Activated CD4-positive, alpha-beta memory T cell treated with anti-CD3 and anti-CD28 coated beads, Interleukin-2, amount 10 ng/mL, durations not matched to agents 7 days and 5 days (primary cell): ENCODE results near the gene UBE2Q2. TPM values are rescaled to one million over a fixed set of nuclear protein-coding genes. Genes with fewer than 3 reads are reported as not detected.

Experiments used
- CTCF ChIA-PET: fragments of 350-600 bp; sonication (Branson Sonifier 250); formaldehyde crosslinking; loops from one replicate; lab custom pipeline; 2021; ENCODE audit warnings: antibody characterized with exemption, inconsistent platforms; lab: Charles Lee
- POLR2A ChIA-PET: fragments of 350-600 bp; sonication (Branson Sonifier 250); formaldehyde crosslinking; loops from one replicate; lab custom pipeline; 2021; ENCODE audit warnings: antibody characterized with exemption; lab: Charles Lee
- DNase-seq: peaks from one replicate; pipeline ENCODE4 v3.0.0-alpha.2; 2020
- H3K27ac Mint-ChIP-seq: one replicate; pipeline ENCODE4 v1.8.0; 2021; ENCODE audit warnings: mild to moderate bottlenecking, mixed read lengths
- H3K27me3 Mint-ChIP-seq: one replicate; pipeline ENCODE4 v1.8.0; 2021; ENCODE audit warnings: mixed read lengths
- H3K36me3 Mint-ChIP-seq: one replicate; pipeline ENCODE4 v1.8.0; 2021; ENCODE audit warnings: low read depth, mixed read lengths
- H3K4me1 Mint-ChIP-seq: one replicate; pipeline ENCODE4 v1.8.0; 2021; ENCODE audit warnings: mixed read lengths
- H3K4me3 Mint-ChIP-seq: one replicate; pipeline ENCODE4 v1.8.0; 2021; ENCODE audit warnings: mild to moderate bottlenecking, mixed read lengths
- H3K9me3 Mint-ChIP-seq: one replicate; pipeline ENCODE4 v1.8.0; 2021; ENCODE audit warnings: mixed read lengths
- total RNA-seq, 2 experiments: library from RNA; stranded (reverse); gene quantifications; one replicate each; pipeline ENCODE4 v1.2.3, GENCODE V29; 2021

Gene UBE2Q2
- total RNA-seq, 2 experiments from 2014 or later, result 49.6 to 53.7 TPM

DNA sequence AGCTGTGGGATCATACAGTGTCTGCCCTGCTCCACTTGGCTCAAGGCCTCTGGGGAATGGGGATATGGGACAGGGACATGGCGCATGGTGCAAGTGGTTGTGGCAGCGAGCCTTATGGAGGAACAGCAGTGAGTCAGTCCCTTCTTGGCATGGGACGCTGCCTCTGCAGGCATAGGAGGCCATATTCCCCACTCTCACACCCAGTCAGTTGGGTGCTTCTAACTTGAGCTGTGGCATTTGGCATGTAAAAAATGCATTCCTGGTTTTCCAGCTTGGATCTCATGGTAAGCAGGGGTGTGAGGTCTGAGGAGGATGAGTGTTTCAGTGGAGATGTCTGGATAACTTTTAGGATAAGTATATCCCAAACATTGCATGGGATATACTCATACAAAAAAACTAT, 31.6 kb upstream of the UBE2Q2 start:
- Mint-ChIP-seq H3K27me3 (no peaks in the 10 kb centered on the region), H3K9me3 (peaks cover 2% of the 10 kb centered on the region), H3K36me3 (peaks cover 4% of the 10 kb centered on the region), H3K4me1 (peaks cover 9% of the 10 kb centered on the region), H3K27ac (no peak overlapping the region), H3K4me3 (no peak overlapping the region)
- POLR2A ChIA-PET, result interaction anchor here (1.6 kb wide), 1 partner anchor 31 kb away, joined by 6 read pairs; the partner anchor contains the start of gene UBE2Q2
- CTCF ChIA-PET, result interaction anchor here (1.1 to 4.6 kb wide), 5 partner anchors 31 to 339 kb away, joined by 3 to 29 read pairs (median 13); partner anchors contain the start of genes TMEM266 and UBE2Q2
- DNase-seq, result no peak

DNA sequence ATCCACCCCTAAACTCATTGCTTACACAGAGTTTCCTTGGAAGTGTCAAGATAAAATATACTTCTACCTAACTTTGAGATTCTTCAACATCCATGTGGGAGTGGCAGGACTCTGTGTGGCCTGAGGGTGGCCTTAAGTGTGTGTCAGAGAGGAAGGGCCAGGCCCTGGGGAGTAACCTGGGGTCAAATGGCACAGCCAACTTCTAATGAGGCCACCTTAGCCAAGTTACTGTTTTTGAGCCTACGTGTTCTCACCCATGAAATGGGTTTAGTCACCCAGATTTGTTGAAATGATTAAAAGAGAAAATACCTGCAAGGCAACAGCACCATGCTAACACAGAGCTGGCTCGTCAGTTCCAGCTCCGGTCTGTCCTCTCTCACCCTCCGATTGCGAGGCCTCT, 28.5 kb upstream of the UBE2Q2 start:
- Mint-ChIP-seq H3K9me3 (peaks cover 2% of the 10 kb centered on the region), H3K4me1 (peaks cover 24% of the 10 kb centered on the region), H3K4me3 (no peak overlapping the region), H3K27me3 (no peaks in the 10 kb centered on the region), H3K36me3 (peaks cover 4% of the 10 kb centered on the region), H3K27ac (no peak overlapping the region)
- CTCF ChIA-PET, result no interaction called here
- no peak for DNase-seq
- POLR2A ChIA-PET, result interaction anchor here (1.5 to 3.0 kb wide), 2 partner anchors 26 to 29 kb away, joined by 3 to 22 read pairs; partner anchors contain the start of gene UBE2Q2

DNA sequence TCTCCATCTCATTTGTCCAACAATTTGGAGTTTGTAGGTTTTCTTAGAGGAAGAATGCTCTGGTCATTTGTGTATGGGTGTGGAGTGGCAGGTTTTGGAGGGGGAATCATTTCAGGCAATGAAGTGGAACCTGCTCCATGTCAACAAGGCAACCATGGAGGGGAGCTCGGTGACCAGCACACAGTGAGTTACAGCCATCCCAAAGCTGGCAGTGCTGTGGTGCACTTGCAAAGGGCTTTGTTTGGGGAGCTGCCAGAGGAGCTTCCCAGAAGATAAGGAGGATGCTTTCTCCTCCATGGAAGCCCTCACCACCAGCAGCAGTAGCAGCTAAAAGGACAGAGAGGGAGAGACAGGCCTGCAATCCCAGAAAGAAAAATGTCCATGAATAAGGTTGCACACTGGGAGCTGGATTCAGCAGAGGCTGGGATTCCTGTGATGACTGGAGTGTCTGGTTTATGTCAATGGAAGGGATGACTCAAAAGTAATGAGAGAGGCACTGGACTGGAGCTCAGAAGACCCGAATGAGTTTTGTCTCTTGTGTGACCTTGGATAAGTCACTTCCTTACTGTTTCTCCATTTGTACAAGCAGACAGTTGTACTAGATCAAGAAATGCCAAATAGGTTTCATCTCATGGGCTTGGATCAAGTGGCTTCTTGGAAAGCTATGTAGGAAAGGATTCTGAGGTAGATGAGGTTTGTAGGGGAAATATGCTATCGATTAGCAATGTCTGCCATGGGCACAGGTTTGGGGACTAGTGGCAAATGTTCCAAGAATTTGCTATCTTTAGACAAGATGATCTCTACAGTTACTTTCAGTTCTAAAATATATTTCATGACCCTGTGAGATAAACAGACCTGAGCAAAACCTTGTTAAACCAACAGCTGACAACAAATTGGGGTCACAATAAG, 27.2 kb upstream of the UBE2Q2 start:
- POLR2A ChIA-PET, result interaction anchor here (1.2 to 3.0 kb wide), 8 partner anchors 12 to 88 kb away, joined by 3 to 22 read pairs (median 4); partner anchors contain the start of genes FBXO22 and UBE2Q2
- Mint-ChIP-seq H3K9me3 (peaks cover 2% of the 10 kb centered on the region), H3K4me1 (peaks cover 30% of the 10 kb centered on the region), H3K4me3 (no peak overlapping the region), H3K36me3 (peaks cover 4% of the 10 kb centered on the region), H3K27ac (peak overlapping the region; percentile 28), H3K27me3 (no peaks in the 10 kb centered on the region)
- CTCF ChIA-PET, result interaction anchor here (1.2 to 1.6 kb wide), 3 partner anchors 14 to 29 kb away, joined by 3 to 9 read pairs (median 7); no protein-coding TSS in a partner anchor
- no peak for DNase-seq

DNA sequence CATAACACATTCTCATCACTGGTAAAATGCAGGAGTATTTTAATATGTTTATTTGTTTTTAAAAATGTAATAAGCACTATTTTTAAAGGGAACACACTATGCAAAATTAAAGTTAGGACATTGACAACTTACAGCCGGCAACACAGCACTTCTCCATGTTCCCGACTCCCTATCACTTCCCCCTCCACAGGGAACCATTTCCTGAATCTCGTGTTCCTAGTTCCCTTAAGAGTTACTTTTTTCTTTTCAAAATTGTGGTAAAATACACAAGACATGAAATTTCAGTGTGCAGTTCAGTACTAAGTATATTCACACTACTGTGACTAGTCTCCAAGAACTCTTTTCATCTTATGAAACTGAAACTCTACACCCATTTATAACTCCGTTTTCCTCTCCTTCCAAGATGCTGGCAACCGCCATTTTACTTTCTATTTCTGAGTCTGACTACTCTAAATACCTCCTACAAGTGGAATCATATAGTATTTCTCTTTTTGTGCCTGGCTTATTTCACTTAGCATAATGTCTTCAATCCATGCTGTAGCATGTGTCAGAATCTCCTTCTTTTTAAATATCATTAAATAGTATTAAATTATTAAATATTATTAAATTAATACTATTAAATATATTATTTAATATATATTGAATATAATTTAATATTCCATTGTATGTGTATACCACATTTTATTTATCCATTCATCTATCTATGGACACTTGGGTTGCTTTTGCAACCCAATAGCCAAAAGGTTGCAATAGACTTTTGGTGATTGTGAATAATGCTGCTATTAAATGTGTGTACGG, 25.9 kb upstream of the UBE2Q2 start:
- CTCF ChIA-PET, result interaction anchor here (1.6 kb wide), 1 partner anchor 27 kb away, joined by 3 read pairs; no protein-coding TSS in a partner anchor
- Mint-ChIP-seq H3K4me3 (peak overlapping the region; percentile 62), H3K27me3 (no peaks in the 10 kb centered on the region), H3K36me3 (peaks cover 4% of the 10 kb centered on the region), H3K9me3 (peaks cover 2% of the 10 kb centered on the region), H3K4me1 (peaks cover 30% of the 10 kb centered on the region), H3K27ac (peak overlapping the region; percentile 61)
- no peak for DNase-seq
- POLR2A ChIA-PET, result interaction anchor here (1.3 to 3.0 kb wide), 4 partner anchors 11 to 87 kb away, joined by 4 to 22 read pairs (median 8); partner anchors contain the start of genes FBXO22 and UBE2Q2

DNA sequence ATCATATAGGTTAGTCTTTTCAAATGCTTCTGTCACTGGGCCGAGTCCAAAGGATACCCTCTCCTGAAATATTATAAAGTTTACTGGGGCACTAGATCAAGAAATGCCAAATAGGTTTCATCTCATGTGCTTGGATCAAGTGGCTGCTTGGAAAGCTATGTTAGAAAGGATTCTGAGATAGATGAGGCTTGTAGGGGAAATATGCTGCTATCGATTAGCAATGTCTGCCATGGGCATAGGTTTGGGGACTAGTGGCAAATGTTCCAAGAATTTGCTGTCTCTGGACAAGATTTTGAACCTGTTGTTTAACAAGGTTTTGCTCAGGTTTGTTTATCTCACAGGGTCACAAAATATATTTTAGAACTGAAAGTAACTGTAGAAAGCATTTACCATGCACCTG, 23.0 kb upstream of the UBE2Q2 start:
- H3K4me1 Mint-ChIP-seq, result peaks cover 30% of the 10 kb centered on the region
- DNase-seq, result no peak
- H3K36me3 Mint-ChIP-seq, result peaks cover 4% of the 10 kb centered on the region
- POLR2A ChIA-PET, result interaction anchor here (1.0 to 1.4 kb wide), 2 partner anchors 16 to 24 kb away, joined by 3 read pairs; no protein-coding TSS in a partner anchor
- H3K27ac Mint-ChIP-seq, result no peak overlapping the region
- CTCF ChIA-PET, result interaction anchor here (1.0 to 1.5 kb wide), 3 partner anchors 10 to 109 kb away, joined by 3 to 4 read pairs (median 3); no protein-coding TSS in a partner anchor
- peaks cover 2% of the 10 kb centered on the region for H3K9me3 Mint-ChIP-seq
- H3K27me3 Mint-ChIP-seq, result peaks cover 4% of the 10 kb centered on the region
- no peak overlapping the region for H3K4me3 Mint-ChIP-seq

DNA sequence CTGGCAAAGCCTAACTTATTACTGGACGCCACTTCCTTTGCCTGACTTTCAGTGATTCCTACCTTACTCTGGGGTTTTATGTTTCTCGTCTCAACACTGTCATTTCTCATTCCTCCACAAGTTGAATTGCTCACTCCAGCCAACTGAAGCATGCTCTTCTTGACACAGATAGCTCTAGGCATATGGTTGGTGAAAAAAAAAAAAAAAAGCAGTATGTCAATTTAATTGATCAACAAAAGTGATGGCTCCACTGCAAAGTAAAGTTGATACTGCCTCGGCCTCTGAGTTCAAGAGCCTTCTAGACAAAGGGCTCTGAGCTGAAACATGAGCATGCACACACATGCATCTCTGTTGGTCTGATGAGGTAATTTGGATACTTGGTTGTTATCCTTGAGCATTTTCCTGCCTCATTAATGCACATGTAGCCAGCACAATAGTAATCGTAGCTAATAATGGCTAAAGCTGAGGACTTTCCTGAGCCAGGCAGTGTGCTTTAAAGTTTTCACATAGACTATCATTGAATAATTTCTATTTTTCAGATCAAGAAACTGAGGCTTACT, 21.4 kb upstream of the UBE2Q2 start:
- no peak for DNase-seq
- ChIA-PET POLR2A (interaction anchor here (0.8 to 1.2 kb wide), 2 partner anchors 19 to 27 kb away, joined by 3 to 4 read pairs; no protein-coding TSS in a partner anchor), CTCF (interaction anchor here (0.8 kb wide), 1 partner anchor 12 kb away, joined by 3 read pairs; no protein-coding TSS in a partner anchor)
- Mint-ChIP-seq H3K27ac (no peak overlapping the region), H3K9me3 (no peaks in the 10 kb centered on the region), H3K27me3 (peaks cover 8% of the 10 kb centered on the region), H3K36me3 (no peaks in the 10 kb centered on the region), H3K4me1 (peaks cover 19% of the 10 kb centered on the region), H3K4me3 (no peak overlapping the region)

DNA sequence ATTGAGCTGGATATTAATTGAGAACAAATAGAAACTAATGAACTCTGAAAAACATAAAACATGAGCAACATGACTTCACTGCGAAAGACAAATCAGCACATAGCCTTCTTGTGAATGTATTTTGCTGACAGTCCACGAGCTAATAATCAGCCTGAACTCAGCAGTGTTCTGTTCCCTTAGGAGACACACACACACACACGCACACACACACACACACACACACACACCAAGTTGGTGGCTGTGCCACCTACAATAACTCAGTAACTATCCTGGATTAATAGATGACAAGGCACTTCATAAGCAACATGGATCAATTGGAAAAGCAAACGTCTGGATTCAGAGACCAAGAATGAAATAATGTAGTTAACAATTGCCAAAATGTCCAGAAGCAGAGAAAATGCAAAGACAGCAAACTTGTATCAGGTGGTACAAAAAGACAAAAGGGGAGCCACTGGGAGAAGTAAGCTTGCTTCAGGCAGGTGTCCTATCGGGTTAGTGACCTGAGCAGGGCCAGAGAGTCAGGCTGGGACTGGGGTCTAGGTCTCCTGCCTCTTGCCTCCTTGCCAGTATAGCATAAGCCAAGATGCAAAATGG, 20.5 kb upstream of the UBE2Q2 start:
- Mint-ChIP-seq H3K9me3 (no peaks in the 10 kb centered on the region), H3K36me3 (no peaks in the 10 kb centered on the region), H3K27ac (no peak overlapping the region), H3K4me1 (peaks cover 18% of the 10 kb centered on the region), H3K4me3 (no peak overlapping the region), H3K27me3 (peaks cover 11% of the 10 kb centered on the region)
- CTCF ChIA-PET, result interaction anchor here (0.6 to 1.3 kb wide), 4 partner anchors 13 to 93 kb away, joined by 3 to 5 read pairs (median 3); no protein-coding TSS in a partner anchor
- no peak for DNase-seq
- POLR2A ChIA-PET, result interaction anchor here (0.8 to 1.2 kb wide), 2 partner anchors 20 to 26 kb away, joined by 3 to 7 read pairs; partner anchors contain the start of gene UBE2Q2

DNA sequence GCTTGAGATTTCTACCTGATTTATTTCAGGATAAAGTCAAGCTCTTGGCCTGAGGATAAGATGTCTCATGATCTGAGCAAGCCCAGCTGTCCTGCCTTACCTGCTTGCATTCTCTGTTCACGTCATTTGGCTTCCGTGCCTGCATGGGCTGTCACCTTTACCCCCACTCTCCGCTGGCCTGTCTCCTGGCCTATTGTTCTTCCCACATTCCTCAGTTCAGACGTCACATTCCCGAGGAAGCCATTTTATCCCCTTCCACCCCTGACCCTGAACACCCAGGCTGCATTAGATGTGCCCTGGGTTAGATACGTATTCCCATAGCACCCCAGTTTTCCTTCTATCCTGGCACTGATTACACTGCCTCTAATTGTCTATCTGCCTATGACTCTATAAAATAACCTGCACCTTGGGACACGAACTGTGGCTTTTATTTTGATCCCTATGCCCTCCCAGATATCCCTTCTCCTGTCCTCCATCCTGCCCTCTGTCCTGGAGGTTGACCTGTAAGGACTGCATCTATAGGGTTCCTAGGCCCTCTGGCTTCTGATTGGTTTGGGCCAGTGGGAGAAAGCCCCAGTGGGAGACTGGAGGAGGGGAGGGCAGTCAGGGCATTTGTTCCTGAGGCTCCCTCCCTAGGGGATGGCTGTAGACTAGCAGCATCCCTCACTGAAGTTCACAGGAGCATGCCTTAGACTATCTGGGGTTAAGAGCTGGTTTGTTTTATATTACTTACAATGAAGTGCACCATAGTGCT, 19.2 kb upstream of the UBE2Q2 start:
- CTCF ChIA-PET, result interaction anchor here (1.3 kb wide), 1 partner anchor 22 kb away, joined by 3 read pairs; no protein-coding TSS in a partner anchor
- H3K27me3 Mint-ChIP-seq, result peaks cover 13% of the 10 kb centered on the region
- H3K4me3 Mint-ChIP-seq, result no peak overlapping the region
- DNase-seq, result no peak
- H3K36me3 Mint-ChIP-seq, result peaks cover 2% of the 10 kb centered on the region
- H3K27ac Mint-ChIP-seq, result no peak overlapping the region
- no peaks in the 10 kb centered on the region for H3K9me3 Mint-ChIP-seq
- peaks cover 23% of the 10 kb centered on the region for H3K4me1 Mint-ChIP-seq
- POLR2A ChIA-PET, result interaction anchor here (1.2 kb wide), 1 partner anchor 19 kb away, joined by 7 read pairs; the partner anchor contains the start of gene UBE2Q2

DNA sequence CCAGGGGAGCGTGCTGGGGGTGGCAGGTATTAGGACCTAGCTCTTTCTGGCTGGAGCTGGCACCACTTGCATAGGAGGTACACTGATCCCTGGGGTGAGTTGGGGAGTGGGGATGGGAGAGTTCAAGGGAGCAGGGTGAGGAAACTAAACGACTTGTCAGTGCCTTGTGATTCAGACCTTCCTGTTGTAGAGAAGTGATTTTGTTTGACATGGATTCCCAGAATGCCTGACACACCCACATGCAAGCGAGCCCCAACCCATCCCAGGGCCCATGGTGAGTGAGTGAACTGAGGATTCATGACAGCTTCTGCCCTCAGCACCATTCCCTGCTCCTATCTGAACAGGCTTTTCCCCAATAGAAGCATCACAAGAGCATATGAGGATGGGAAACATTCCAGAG, 15.6 kb upstream of the UBE2Q2 start:
- ChIA-PET CTCF (no interaction called here), POLR2A (interaction anchor here (1.8 kb wide), 1 partner anchor 11 kb away, joined by 5 read pairs; no protein-coding TSS in a partner anchor)
- no peak overlapping the region for H3K27ac Mint-ChIP-seq
- peaks cover 2% of the 10 kb centered on the region for H3K36me3 Mint-ChIP-seq
- no peak overlapping the region for H3K4me3 Mint-ChIP-seq
- H3K27me3 Mint-ChIP-seq, result peaks cover 16% of the 10 kb centered on the region
- H3K9me3 Mint-ChIP-seq, result no peaks in the 10 kb centered on the region
- no peak for DNase-seq
- peaks cover 38% of the 10 kb centered on the region for H3K4me1 Mint-ChIP-seq

DNA sequence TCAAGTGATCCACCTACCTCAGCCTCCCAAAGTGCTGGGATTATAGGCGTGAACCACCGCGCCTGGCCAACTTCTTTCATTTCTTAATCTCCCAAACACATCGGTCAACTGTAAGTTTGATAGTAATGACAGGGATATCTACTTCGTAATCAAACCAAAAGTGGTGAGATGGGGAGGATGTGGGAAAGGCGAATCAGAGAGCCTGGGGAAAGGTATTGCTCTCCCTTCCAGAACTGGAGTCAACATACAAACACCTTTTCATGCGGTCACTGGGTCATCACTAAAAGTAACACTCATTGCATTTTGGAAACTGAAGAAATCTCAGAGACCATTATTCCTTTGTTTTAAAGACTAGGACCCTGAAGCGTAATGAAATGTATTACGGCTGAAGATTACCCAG, 14.8 kb upstream of the UBE2Q2 start:
- CTCF ChIA-PET, result no interaction called here
- POLR2A ChIA-PET, result interaction anchor here (1.1 to 1.8 kb wide), 2 partner anchors 12 to 14 kb away, joined by 5 read pairs; no protein-coding TSS in a partner anchor
- Mint-ChIP-seq H3K9me3 (no peaks in the 10 kb centered on the region), H3K27ac (no peak overlapping the region), H3K4me1 (peaks cover 39% of the 10 kb centered on the region), H3K4me3 (no peak overlapping the region), H3K36me3 (peaks cover 2% of the 10 kb centered on the region), H3K27me3 (peaks cover 16% of the 10 kb centered on the region)
- no peak for DNase-seq
